SK-N-SH (cell line): ENCODE data around the gene NISCH.

Experiments
- CTCF ChIP-seq: fragments of 200-600 bp; sonication (generic); IDR thresholded peaks from 2 replicates; pipeline ENCODE4 v1.6.1; 2017; ENCODE audit warnings: antibody characterized with exemption, mild to moderate bottlenecking, moderate library complexity
- EZH2phosphoT487 ChIP-seq: fragments of 200-600 bp; sonication (generic); IDR thresholded peaks from 2 replicates; pipeline ENCODE4 v1.6.1; 2017; ENCODE audit warnings: low read depth, mixed run types, mild to moderate bottlenecking, antibody characterized with exemption, moderate library complexity, borderline replicate concordance
- FOSL2 ChIP-seq: IDR thresholded peaks from 2 replicates; pipeline ENCODE4 v1.4.0; 2012; ENCODE audit warnings: low read depth, mild to moderate bottlenecking, moderate library complexity, borderline replicate concordance
- MAX ChIP-seq: IDR thresholded peaks from 2 replicates; pipeline ENCODE4 v1.4.0; 2012; ENCODE audit warnings: low read depth
- MXI1 ChIP-seq: IDR thresholded peaks from 2 replicates; pipeline ENCODE4 v1.6.1; 2012; ENCODE audit warnings: mild to moderate bottlenecking, low read depth, low read length, improper control_type of control experiment
- RAD21 ChIP-seq: IDR thresholded peaks from 2 replicates; pipeline ENCODE4 v1.6.1; 2012; ENCODE audit warnings: mild to moderate bottlenecking, low read length
- REST ChIP-seq: IDR thresholded peaks from 2 replicates; pipeline ENCODE4 v1.6.1; 2012; ENCODE audit warnings: mild to moderate bottlenecking, low read depth, low read length, moderate library complexity
- SMC3 ChIP-seq: IDR thresholded peaks from 2 replicates; pipeline ENCODE4 v1.6.1; 2012; ENCODE audit warnings: low read depth, low read length, improper control_type of control experiment
- ZBTB33 ChIP-seq: IDR thresholded peaks from 2 replicates; pipeline ENCODE4 v1.4.0; 2012; ENCODE audit warnings: low read depth, borderline replicate concordance

- TF ChIP-seq REST (no peak), FOSL2 (no peak), MXI1 (no peak), CTCF (no peak), ZBTB33 (no peak), MAX (no peak), EZH2phosphoT487 (no peak), RAD21 (no peak), SMC3 (no peak)
These were observed 20.8 kb upstream of the NISCH start for GRCh38 chr3:52434491-52435115.
